NCI-H82 (cell line): ENCODE measurements around the gene TSFM.
A peak's percentile ranks its signal among the peaks of the same experiment; 100 is the strongest.
"Not testable (repeated sequence)": the region's sequence is repeated elsewhere in the genome, so short reads cannot be mapped to it uniquely, and the experiment has no call there.

Experiments used
- DNase-seq: peaks from one replicate; lab custom pipeline; 2025; lab: John Stamatoyannopoulos, UW

TSFM gene

GRCh38 chr12:57815177-57816000, 32.8 kb downstream of the TSFM start:
- DNase-seq, result peak; percentile 35

GRCh38 chr12:57816001-57816854, 33.6 kb downstream of the TSFM start:
- DNase-seq, result no peak

GRCh38 chr12:57816855-57817151, 34.2 kb downstream of the TSFM start:
- DNase-seq, result peak; percentile 66

- no peak for DNase-seq
Measured at GRCh38 chr12:57817261-57817989, 34.8 kb downstream of the TSFM start.

- not testable (repeated sequence) for DNase-seq
Measured at GRCh38 chr12:57817990-57818331, 35.4 kb downstream of the TSFM start.

GRCh38 chr12:57820119-57820518, 37.5 kb downstream of the TSFM start:
- not testable (repeated sequence) for DNase-seq

- DNase-seq, result not testable (repeated sequence)
Measured at GRCh38 chr12:57821015-57821414, 38.4 kb downstream of the TSFM start.

- DNase-seq, result no peak
Measured at GRCh38 chr12:57821474-57822214, 39.1 kb downstream of the TSFM start.

- DNase-seq, result no peak
Measured at GRCh38 chr12:57822392-57823130, 40.0 kb downstream of the TSFM start.

- no peak for DNase-seq
Measured at GRCh38 chr12:57823131-57823907, 40.7 kb downstream of the TSFM start.

- no peak for DNase-seq
Measured at GRCh38 chr12:57823908-57824640, 41.5 kb downstream of the TSFM start.

GRCh38 chr12:57825451-57825850, 42.9 kb downstream of the TSFM start:
- no peak for DNase-seq

- no peak for DNase-seq
Measured at GRCh38 chr12:57826400-57826799, 43.8 kb downstream of the TSFM start.

GRCh38 chr12:57826966-57827365, 44.4 kb downstream of the TSFM start:
- no peak for DNase-seq

- no peak for DNase-seq
Measured at GRCh38 chr12:57829025-57829777, 46.6 kb downstream of the TSFM start.

- DNase-seq, result no peak
Measured at GRCh38 chr12:57830393-57830792, 47.8 kb downstream of the TSFM start.

GRCh38 chr12:57832966-57833365, 50.4 kb downstream of the TSFM start:
- DNase-seq, result peak; percentile 76

- DNase-seq, result no peak
Measured at GRCh38 chr12:57833672-57834071, 51.1 kb downstream of the TSFM start.
